Measurements from ENCODE around the gene OXTR. TPM values are rescaled to one million over a fixed set of nuclear protein-coding genes. Genes with fewer than 3 reads are reported as not detected.

The OXTR gene
- total and polyA plus RNA-seq, 2 experiments from 2014 or later, result 128 to 340 TPM

- Histone ChIP-seq H4K20me1 (ENCODE audit: insufficient read depth) (no peaks in the 10 kb centered on the region), H3K9me3 (ENCODE audit: low read depth) (no peaks in the 10 kb centered on the region), H3K4me3 (no peak overlapping the region), H3K9ac (no peak overlapping the region), H3K4me1 (ENCODE audit: insufficient read depth) (no peaks in the 10 kb centered on the region), H3K79me2 (ENCODE audit: insufficient read depth) (no peaks in the 10 kb centered on the region), H3K27ac (no peak overlapping the region), H3K36me3 (ENCODE audit: low read depth) (no peaks in the 10 kb centered on the region), H3K4me2 (ENCODE audit: unreplicated experiment) (no peak overlapping the region), H3K9me2 (ENCODE audit: insufficient read depth) (no peaks in the 10 kb centered on the region; the same call in 1 of the 2 replicates), H3F3A (ENCODE audit: insufficient read depth) (no peaks in the 10 kb centered on the region), H3K27me3 (replicated peaks; ENCODE audit: insufficient read depth) (no peaks in the 10 kb centered on the region), H2AFZ (no peak overlapping the region)
- DNase-seq, result no peak
- in situ Hi-C loops (cut with MboI), result no loop called here
- no peak for TF ChIP-seq EZH2phosphoT487 (IDR thresholded peaks at IDR 0.05; ENCODE audit: insufficient read depth, low read depth)
- no peak for TF ChIP-seq EZH2 (IDR thresholded peaks at IDR 0.05; ENCODE audit: insufficient read depth, poor library complexity, severe bottlenecking)
- WGBS, 2 experiments (ENCODE audit: low coverage in 1 of 2, low lambda C conversion rate in 2 of 2, missing lambda C conversion rate in 2 of 2), result 91 to 94% methylated on average over 2 of the region's 2 CpGs
Observed at GRCh38 chr3:8810561-8810960, 41.1 kb upstream of the OXTR start.

GRCh38 chr3:8805774-8806173, 36.4 kb upstream of the OXTR start:
- in situ Hi-C loops (cut with MboI), result no loop called here
- Histone ChIP-seq H3K9me3 (ENCODE audit: low read depth) (no peaks in the 10 kb centered on the region), H3K9ac (no peak overlapping the region), H3K4me1 (ENCODE audit: insufficient read depth) (no peaks in the 10 kb centered on the region), H3K36me3 (ENCODE audit: low read depth) (no peaks in the 10 kb centered on the region), H3K4me2 (ENCODE audit: unreplicated experiment) (no peak overlapping the region), H3K27ac (no peak overlapping the region), H3K27me3 (replicated peaks; ENCODE audit: insufficient read depth) (no peaks in the 10 kb centered on the region), H3K79me2 (ENCODE audit: insufficient read depth) (no peaks in the 10 kb centered on the region), H3K4me3 (no peak overlapping the region), H2AFZ (no peak overlapping the region), H3K9me2 (ENCODE audit: insufficient read depth) (no peaks in the 10 kb centered on the region; the same call in 1 of the 2 replicates), H3F3A (ENCODE audit: insufficient read depth) (no peaks in the 10 kb centered on the region), H4K20me1 (ENCODE audit: insufficient read depth) (no peaks in the 10 kb centered on the region)
- DNase-seq, result no peak
- TF ChIP-seq EZH2 (IDR thresholded peaks at IDR 0.05; ENCODE audit: insufficient read depth, poor library complexity, severe bottlenecking) (no peak), EZH2phosphoT487 (IDR thresholded peaks at IDR 0.05; ENCODE audit: insufficient read depth, low read depth) (no peak)
- 90 to 92% methylated on average over 2 of the region's 2 CpGs for WGBS, 2 experiments (ENCODE audit: low coverage in 1 of 2, low lambda C conversion rate in 2 of 2, missing lambda C conversion rate in 2 of 2)

GRCh38 chr3:8802256-8802655, 32.8 kb upstream of the OXTR start:
- Histone ChIP-seq H3K36me3 (ENCODE audit: low read depth) (no peaks in the 10 kb centered on the region), H3K4me2 (ENCODE audit: unreplicated experiment) (no peak overlapping the region), H3K27me3 (replicated peaks; ENCODE audit: insufficient read depth) (no peaks in the 10 kb centered on the region), H3K9me2 (ENCODE audit: insufficient read depth) (no peaks in the 10 kb centered on the region; the same call in 1 of the 2 replicates), H3K9me3 (ENCODE audit: low read depth) (no peaks in the 10 kb centered on the region), H3K79me2 (ENCODE audit: insufficient read depth) (no peaks in the 10 kb centered on the region), H2AFZ (no peak overlapping the region), H3K4me3 (no peak overlapping the region), H3F3A (ENCODE audit: insufficient read depth) (peaks cover 4% of the 10 kb centered on the region; the same call in 1 of the 2 replicates), H3K9ac (no peak overlapping the region), H3K27ac (no peak overlapping the region), H4K20me1 (ENCODE audit: insufficient read depth) (no peaks in the 10 kb centered on the region), H3K4me1 (ENCODE audit: insufficient read depth) (peaks cover 5% of the 10 kb centered on the region; the same call in 1 of the 2 replicates)
- in situ Hi-C loops (cut with MboI), result no loop called here
- TF ChIP-seq EZH2phosphoT487 (IDR thresholded peaks at IDR 0.05; ENCODE audit: insufficient read depth, low read depth) (no peak), EZH2 (IDR thresholded peaks at IDR 0.05; ENCODE audit: insufficient read depth, poor library complexity, severe bottlenecking) (no peak)
- DNase-seq, result no peak
- WGBS, 2 experiments (ENCODE audit: low coverage in 1 of 2, low lambda C conversion rate in 2 of 2, missing lambda C conversion rate in 2 of 2), result 80% methylated on average over 3 of the region's 3 CpGs

GRCh38 chr3:8800016-8800415, 30.6 kb upstream of the OXTR start:
- 73 to 76% methylated on average over 3 of the region's 3 CpGs for WGBS, 2 experiments (ENCODE audit: low coverage in 1 of 2, low lambda C conversion rate in 2 of 2, missing lambda C conversion rate in 2 of 2)
- Histone ChIP-seq H3K27ac (no peak overlapping the region), H3K9me2 (ENCODE audit: insufficient read depth) (no peaks in the 10 kb centered on the region), H3K4me3 (no peak overlapping the region), H3K79me2 (ENCODE audit: insufficient read depth) (no peaks in the 10 kb centered on the region), H3F3A (ENCODE audit: insufficient read depth) (peaks cover 4% of the 10 kb centered on the region; the same call in 1 of the 2 replicates), H3K27me3 (replicated peaks; ENCODE audit: insufficient read depth) (no peaks in the 10 kb centered on the region), H2AFZ (no peak overlapping the region), H3K4me1 (ENCODE audit: insufficient read depth) (peaks cover 5% of the 10 kb centered on the region; the same call in 1 of the 2 replicates), H3K9ac (no peak overlapping the region), H3K9me3 (ENCODE audit: low read depth) (no peaks in the 10 kb centered on the region), H3K4me2 (ENCODE audit: unreplicated experiment) (no peak overlapping the region), H3K36me3 (ENCODE audit: low read depth) (no peaks in the 10 kb centered on the region), H4K20me1 (ENCODE audit: insufficient read depth) (no peaks in the 10 kb centered on the region)
- no peak for TF ChIP-seq EZH2phosphoT487 (IDR thresholded peaks at IDR 0.05; ENCODE audit: insufficient read depth, low read depth)
- no peak for TF ChIP-seq EZH2 (IDR thresholded peaks at IDR 0.05; ENCODE audit: insufficient read depth, poor library complexity, severe bottlenecking)
- DNase-seq, result no peak
- in situ Hi-C loops (cut with MboI), result no loop called here

GRCh38 chr3:8794247-8794646, 24.8 kb upstream of the OXTR start:
- H3F3A ChIP-seq (ENCODE audit: insufficient read depth), result peaks cover 4% of the 10 kb centered on the region; the same call in 1 of the 2 replicates
- 68 to 77% methylated on average over 3 of the region's 3 CpGs for WGBS, 2 experiments (ENCODE audit: low coverage in 1 of 2, low lambda C conversion rate in 2 of 2, missing lambda C conversion rate in 2 of 2)
- H3K4me1 ChIP-seq (ENCODE audit: insufficient read depth), result peaks cover 14% of the 10 kb centered on the region
- TF ChIP-seq EZH2 (IDR thresholded peaks at IDR 0.05; ENCODE audit: insufficient read depth, poor library complexity, severe bottlenecking), result no peak
- no peak for TF ChIP-seq EZH2phosphoT487 (IDR thresholded peaks at IDR 0.05; ENCODE audit: insufficient read depth, low read depth)
- H3K27ac ChIP-seq, result no peak overlapping the region
- no peaks in the 10 kb centered on the region for H3K9me2 ChIP-seq (ENCODE audit: insufficient read depth)
- H2AFZ ChIP-seq, result no peak overlapping the region
- no peaks in the 10 kb centered on the region for H3K79me2 ChIP-seq (ENCODE audit: insufficient read depth)
- no peaks in the 10 kb centered on the region for H3K36me3 ChIP-seq (ENCODE audit: low read depth)
- H3K9me3 ChIP-seq (ENCODE audit: low read depth), result no peaks in the 10 kb centered on the region
- H3K4me3 ChIP-seq, result no peak overlapping the region
- H3K27me3 ChIP-seq (replicated peaks; ENCODE audit: insufficient read depth), result no peaks in the 10 kb centered on the region
- no peak overlapping the region for H3K9ac ChIP-seq
- H3K4me2 ChIP-seq (ENCODE audit: unreplicated experiment), result no peak overlapping the region
- in situ Hi-C loops (cut with MboI), result no loop called here
- no peaks in the 10 kb centered on the region for H4K20me1 ChIP-seq (ENCODE audit: insufficient read depth)
- no peak for DNase-seq
